GM10266 (cell line): Measurements from ENCODE around the gene CD163L1.
"Not testable (repeated sequence)": the region's sequence is repeated elsewhere in the genome, so short reads cannot be mapped to it uniquely, and the experiment has no call there.

Source experiments
- DNase-seq: peaks from one replicate; pipeline ENCODE4 v3.0.0; 2012; ENCODE audit errors: extremely low spot score
- CTCF ChIP-seq: IDR thresholded peaks from 2 replicates; pipeline ENCODE4 v1.5.1; 2012; ENCODE audit warnings: mild to moderate bottlenecking, low read depth; ENCODE audit not compliant: control insufficient read depth, insufficient read depth; ENCODE audit errors: missing control alignments

Gene CD163L1

GRCh38 chr12:7439579-7440505 lies 4.1 kb downstream of the CD163L1 start:
- DNase-seq: no peak
- TF ChIP-seq CTCF: no peak

- DNase-seq: not testable (repeated sequence)
These were observed 5.5 kb downstream of the CD163L1 start for GRCh38 chr12:7438291-7438995.

- not testable (repeated sequence) for DNase-seq
These were observed 6.5 kb downstream of the CD163L1 start for GRCh38 chr12:7437494-7437893.

- no peak for DNase-seq
- no peak for TF ChIP-seq CTCF
These were observed 9.3 kb downstream of the CD163L1 start for GRCh38 chr12:7434670-7435069.

GRCh38 chr12:7433276-7433822 lies 10.6 kb downstream of the CD163L1 start:
- DNase-seq: no peak
- TF ChIP-seq CTCF: no peak

GRCh38 chr12:7431993-7432685 lies 11.8 kb downstream of the CD163L1 start:
- TF ChIP-seq CTCF: no peak
- no peak for DNase-seq

GRCh38 chr12:7411343-7411742 lies 32.6 kb downstream of the CD163L1 start:
- no peak for TF ChIP-seq CTCF
- no peak for DNase-seq
